H1 (cell line): ENCODE measurements around the gene SLC43A2.

Experiments used
- ATF2 ChIP-seq: IDR thresholded peaks from 2 replicates; pipeline ENCODE4 v1.6.1; 2012; ENCODE audit warnings: low read length, inconsistent platforms
- CHD1 ChIP-seq: IDR thresholded peaks from 2 replicates; pipeline ENCODE4 v1.6.1; 2012; ENCODE audit warnings: low read depth, low read length, improper control_type of control experiment
- EZH2 ChIP-seq: fragments of 200-600 bp; sonication (generic); IDR thresholded peaks from 2 replicates; pipeline ENCODE4 v1.7.1; 2012; ENCODE audit warnings: low read depth, mild to moderate bottlenecking, moderate library complexity, low read length, inconsistent platforms; ENCODE audit not compliant: severe bottlenecking
- HDAC2 ChIP-seq, 2 experiments: fragments of 300-600 bp in 1 of 2; sonication (generic) in 1 of 2; IDR thresholded peaks; 2 replicates each; pipeline ENCODE4 v1.6.1; 2011 to 2012; ENCODE audit warnings: low read depth in 2 of 2, low read length in 2 of 2, mild to moderate bottlenecking in 2 of 2, moderate library complexity in 2 of 2, borderline replicate concordance in 1 of 2, inconsistent platforms in 1 of 2
- KDM1A ChIP-seq: fragments of 200-600, 300-600 bp; sonication (generic); IDR thresholded peaks from 2 replicates; pipeline ENCODE4 v1.7.1; 2016; ENCODE audit warnings: mild to moderate bottlenecking, low read length, borderline replicate concordance
- POLR2AphosphoS5 ChIP-seq: IDR thresholded peaks from 2 replicates; pipeline ENCODE4 v1.6.1; 2011; ENCODE audit warnings: low read depth, low read length
- SP1 ChIP-seq: IDR thresholded peaks from 2 replicates; pipeline ENCODE4 v1.6.1; 2011; ENCODE audit warnings: low read depth, low read length
- TF ChIP-seq, protein P1 (sequence below), 3 experiments: IDR thresholded peaks; 1 replicate in 2 of 3; 2 replicates in 1 of 3; pipeline versions ENCODE4 v1.5.1 to v1.6.1; 2011; ENCODE audit warnings: low read length in 3 of 3, mild to moderate bottlenecking in 3 of 3, inconsistent platforms in 2 of 3, low read depth in 1 of 3, moderate library complexity in 1 of 3; ENCODE audit not compliant: insufficient read depth in 1 of 3; ENCODE audit errors: control extremely low read depth in 1 of 3

DNA sequence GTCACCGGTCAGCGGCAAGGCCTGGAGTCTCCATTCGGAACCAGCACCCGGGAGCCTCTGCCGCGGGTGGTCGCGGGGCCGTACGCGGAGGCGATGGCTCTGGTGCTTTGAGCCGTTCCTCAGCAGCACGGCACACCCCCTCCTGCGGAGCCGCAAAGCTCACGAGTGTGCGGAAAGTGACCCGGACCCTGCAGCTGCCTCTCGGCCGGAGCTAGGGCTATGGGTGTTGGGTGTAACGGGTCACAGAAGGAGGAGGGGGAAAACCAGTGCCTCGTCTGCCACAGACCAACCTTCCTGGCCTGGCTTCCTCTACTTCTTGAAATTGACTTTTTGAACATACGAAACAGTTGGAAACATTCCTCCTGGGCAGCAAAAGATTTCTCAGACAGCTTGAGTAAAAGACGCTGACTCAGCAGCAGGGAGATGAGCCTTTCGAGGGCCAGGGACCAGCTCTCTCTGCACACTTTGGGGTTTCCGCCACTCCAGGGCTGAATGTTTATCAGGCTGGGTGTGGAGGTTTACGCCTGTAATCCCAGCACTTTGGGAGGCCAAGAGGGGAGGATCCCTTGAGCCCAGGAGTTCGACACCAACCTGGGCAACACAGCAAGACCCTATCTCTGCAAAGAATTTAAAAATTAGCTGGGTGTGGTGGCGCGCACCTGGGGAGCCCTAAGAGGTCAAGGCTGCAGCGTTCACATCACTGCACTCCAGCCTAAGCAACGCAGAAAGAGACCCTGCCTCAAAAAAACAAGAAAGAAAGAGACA lies 39.6 kb downstream of the SLC43A2 start:
- TF ChIP-seq, protein P1, sequence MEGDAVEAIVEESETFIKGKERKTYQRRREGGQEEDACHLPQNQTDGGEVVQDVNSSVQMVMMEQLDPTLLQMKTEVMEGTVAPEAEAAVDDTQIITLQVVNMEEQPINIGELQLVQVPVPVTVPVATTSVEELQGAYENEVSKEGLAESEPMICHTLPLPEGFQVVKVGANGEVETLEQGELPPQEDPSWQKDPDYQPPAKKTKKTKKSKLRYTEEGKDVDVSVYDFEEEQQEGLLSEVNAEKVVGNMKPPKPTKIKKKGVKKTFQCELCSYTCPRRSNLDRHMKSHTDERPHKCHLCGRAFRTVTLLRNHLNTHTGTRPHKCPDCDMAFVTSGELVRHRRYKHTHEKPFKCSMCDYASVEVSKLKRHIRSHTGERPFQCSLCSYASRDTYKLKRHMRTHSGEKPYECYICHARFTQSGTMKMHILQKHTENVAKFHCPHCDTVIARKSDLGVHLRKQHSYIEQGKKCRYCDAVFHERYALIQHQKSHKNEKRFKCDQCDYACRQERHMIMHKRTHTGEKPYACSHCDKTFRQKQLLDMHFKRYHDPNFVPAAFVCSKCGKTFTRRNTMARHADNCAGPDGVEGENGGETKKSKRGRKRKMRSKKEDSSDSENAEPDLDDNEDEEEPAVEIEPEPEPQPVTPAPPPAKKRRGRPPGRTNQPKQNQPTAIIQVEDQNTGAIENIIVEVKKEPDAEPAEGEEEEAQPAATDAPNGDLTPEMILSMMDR (IDR thresholded peaks at IDR 0.05; ENCODE audit: control extremely low read depth in 1 of 3, insufficient read depth in 1 of 3, low read depth in 1 of 3, low read length in 3 of 3) = no peak
- TF ChIP-seq SP1 (no peak), CHD1 (no peak), HDAC2 (IDR thresholded peaks at IDR 0.05; ENCODE audit: borderline replicate concordance in 1 of 2, low read depth in 2 of 2, low read length in 2 of 2) (no peak), POLR2AphosphoS5 (no peak), KDM1A (peak; percentile 12; the same call in 1 of the 2 replicates), ATF2 (no peak), EZH2 (no peak)
